ENCODE data around the gene CCT7.

DNA sequence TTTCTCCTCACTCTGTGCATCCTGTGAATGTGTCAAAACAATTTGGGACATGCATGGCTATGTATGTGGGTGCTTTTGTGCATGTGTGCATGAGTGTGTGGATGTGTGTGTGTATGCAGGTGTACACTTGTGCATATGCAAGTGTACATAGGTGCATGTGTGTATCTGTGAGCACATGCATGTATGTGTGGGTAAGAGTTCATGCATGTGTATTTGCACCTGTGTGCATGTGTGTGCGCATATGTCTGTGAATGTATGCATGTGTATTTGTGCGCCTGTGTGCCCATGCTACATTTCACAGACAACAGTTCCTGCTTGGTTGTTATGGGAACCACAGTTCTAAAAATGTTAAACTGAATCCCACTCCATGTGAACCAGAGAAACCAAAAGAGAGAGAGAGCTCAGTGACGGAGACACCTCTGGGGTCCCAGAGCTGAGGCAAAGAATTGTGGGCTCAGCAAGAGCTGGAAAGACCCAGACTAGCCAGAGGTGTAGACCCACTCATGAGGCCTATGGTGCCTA, 52.1 kb downstream of the CCT7 start:
- TF ChIP-seq, protein P1, sequence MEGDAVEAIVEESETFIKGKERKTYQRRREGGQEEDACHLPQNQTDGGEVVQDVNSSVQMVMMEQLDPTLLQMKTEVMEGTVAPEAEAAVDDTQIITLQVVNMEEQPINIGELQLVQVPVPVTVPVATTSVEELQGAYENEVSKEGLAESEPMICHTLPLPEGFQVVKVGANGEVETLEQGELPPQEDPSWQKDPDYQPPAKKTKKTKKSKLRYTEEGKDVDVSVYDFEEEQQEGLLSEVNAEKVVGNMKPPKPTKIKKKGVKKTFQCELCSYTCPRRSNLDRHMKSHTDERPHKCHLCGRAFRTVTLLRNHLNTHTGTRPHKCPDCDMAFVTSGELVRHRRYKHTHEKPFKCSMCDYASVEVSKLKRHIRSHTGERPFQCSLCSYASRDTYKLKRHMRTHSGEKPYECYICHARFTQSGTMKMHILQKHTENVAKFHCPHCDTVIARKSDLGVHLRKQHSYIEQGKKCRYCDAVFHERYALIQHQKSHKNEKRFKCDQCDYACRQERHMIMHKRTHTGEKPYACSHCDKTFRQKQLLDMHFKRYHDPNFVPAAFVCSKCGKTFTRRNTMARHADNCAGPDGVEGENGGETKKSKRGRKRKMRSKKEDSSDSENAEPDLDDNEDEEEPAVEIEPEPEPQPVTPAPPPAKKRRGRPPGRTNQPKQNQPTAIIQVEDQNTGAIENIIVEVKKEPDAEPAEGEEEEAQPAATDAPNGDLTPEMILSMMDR (conservative IDR thresholded peaks at IDR 0.05 in 1 of 2, IDR thresholded peaks at IDR 0.05 in 1 of 2; ENCODE audit: extremely low read depth in 1 of 2, insufficient read depth in 1 of 2, low read depth in 1 of 2, low read length in 2 of 2), result no peak
- TF ChIP-seq EZH2 (IDR thresholded peaks at IDR 0.05; ENCODE audit: borderline replicate concordance, low read length), result no peak

Measured in mammary epithelial cell (primary cell).